Left forelimb (tissue), 1 donor: ENCODE results near the gene SUPT20H.
"Not testable (repeated sequence)": the region's sequence is repeated elsewhere in the genome, so short reads cannot be mapped to it uniquely, and the experiment has no call there.

Experiments
- DNase-seq: peaks from one replicate; pipeline ENCODE4 v3.0.0-alpha.2; 2018; ENCODE audit warnings: low spot score

The SUPT20H gene

DNA sequence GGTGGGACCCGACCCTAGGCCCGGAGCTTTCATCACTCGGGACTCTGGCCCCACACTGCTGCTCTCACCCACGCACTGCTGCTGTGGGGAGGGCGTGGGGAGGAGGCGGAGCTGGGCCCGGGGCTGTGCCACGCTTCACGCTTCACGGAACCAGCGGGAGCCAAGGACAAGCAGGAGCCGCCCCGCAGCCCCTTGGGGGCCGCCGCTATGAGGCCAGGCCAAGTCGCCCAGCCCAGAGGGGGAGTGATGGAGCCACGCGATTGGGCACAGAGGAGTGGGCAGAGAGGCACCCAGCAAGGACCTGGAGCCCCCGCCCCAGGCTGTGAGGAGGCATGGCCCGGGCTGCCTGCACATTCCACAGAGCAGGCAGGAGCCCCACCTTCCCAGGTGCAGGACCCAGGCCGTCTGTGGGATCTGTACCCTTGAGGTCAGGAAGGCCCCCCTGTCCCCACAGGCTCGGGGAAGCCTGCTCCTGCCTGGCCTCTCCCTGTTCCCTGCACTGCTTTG is 10.2 kb upstream of the SUPT20H start:
- DNase-seq = no peak

DNA sequence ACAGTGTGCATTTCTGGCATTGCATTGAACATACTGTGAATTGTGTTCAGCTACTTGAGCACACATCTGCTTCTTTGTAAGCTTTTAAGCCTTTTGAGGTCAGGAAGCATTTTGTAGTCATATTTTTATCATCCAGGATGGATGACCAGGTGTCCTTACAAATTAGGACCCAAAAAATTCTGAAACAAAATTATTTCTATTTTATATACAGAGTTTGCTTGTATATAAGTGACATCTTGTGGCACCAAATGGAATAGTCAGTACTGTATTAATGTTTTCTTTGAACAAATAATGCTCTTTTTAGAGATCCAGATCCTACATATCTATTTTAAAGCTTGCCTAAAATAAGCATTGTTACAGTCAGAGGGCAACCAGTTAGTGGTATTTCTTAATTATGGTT is 9.5 kb upstream of the SUPT20H start:
- no peak for DNase-seq

DNA sequence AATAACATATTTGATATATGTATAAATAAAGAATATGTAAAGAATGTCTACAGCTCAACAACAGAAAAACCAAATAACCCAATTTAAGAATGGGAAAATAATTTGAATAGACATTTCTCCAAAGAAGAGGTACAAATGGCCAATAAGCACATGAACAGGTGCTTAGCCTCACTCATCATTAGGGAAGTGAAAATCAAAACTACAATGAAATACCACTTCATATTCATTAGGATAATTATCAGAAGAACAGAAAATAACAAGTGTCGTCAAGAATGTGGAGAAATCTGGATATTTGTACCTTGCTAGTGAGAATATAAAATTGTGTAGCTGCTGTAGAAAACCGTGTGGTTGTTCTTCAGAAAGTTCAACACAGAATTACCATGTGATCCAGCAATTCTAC is 8.4 kb upstream of the SUPT20H start:
- no peak for DNase-seq

DNA sequence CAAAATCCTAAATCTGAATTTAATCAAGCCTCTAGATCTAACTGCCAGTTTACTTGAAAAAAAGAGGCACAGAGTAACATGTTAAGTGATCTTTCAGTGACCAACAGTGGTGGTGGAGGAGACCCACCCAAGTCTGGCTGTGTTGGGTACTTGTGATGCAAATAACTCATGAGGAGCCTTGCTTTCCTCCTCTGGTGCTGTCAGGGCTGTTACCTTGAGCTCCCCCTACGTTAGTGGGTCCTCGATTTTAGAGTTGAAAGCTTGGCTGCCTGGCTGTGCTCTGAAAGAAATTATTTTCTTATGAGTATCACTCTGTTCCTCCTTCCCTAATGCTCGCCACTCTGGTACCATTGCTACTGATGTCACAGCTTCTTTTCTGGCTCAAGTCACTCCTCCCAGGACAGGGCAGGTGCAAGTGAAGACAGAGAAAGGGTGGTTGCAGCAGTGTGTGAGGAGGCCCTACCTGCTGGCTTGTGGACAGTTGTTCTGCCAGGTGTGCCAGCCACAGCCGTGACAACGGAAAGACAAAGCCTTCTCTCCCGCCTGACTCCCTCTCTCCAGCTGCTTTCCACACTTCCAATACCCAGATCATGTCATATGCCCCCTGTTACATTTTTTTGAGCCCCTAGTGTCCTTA is 6.5 kb upstream of the SUPT20H start:
- no peak for DNase-seq

DNA sequence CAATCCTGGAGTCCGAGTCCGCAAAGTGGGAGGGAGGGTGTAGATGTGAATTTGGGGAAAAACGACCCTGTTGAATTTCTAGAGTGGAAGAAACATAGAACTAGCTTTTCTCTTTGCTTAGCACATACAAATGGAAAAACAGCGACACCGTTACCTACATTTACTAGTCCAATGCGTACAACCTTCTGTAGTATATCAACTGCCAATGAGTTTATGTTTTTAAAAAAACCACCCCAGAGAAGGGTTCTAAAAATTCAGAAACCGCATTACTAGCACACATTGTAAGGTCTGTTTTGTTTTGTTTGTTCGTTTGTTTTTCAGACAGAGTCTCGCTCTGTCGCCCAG is 332 bp upstream of the SUPT20H start:
- DNase-seq = no peak

DNA sequence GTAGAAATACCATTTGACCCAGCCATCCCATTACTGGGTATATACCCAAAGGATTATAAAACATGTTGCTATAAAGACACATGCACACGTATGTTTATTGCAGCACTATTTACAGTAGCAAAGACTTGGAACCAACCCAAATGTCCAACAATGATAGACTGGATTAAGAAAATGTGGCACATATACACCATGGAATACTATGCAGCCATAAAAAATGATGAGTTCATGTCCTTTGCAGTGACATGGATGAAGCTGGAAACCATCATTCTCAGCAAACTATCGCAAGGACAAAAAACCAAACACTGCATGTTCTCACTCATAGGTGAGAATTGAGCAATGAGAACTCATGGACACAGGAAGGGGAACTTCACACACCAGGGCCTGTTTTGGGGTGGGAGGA is 3.3 kb downstream of the SUPT20H start:
- DNase-seq = not testable (repeated sequence)

DNA sequence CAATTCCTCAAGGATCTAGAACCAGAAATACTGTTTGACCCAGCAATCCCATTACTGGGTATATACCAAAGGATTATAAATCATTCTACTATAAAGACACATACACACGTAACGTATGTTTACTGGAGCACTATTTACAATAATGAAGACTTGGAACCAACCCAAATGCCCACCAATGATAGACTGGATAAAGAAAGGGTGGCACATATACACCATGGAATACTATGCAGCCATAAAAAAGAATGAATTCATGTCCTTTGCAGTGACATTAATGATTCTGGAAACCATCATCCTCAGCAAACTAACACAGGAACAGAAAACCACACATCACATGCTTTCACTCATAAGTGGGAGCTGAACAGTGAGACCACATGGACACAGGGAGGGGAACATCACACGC is 6.4 kb downstream of the SUPT20H start:
- DNase-seq = not testable (repeated sequence)

DNA sequence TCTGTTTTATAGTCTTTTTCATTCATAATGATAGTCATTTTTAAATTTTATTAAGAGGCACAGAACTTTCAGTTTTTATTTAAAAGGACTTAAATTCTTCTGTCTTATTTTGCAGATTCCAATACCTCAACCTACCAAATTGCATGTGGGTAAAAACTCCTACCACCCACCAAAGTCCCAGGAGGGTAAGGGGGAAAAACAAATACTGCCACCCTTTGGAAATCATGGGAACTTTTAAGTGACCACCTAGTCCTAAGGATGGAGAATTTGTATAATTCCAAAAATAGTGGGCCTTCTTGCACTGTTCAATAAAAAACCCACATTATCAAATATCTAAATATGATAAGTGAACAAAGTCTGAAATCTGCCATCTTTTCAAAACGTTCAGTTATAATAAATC is 9.7 kb downstream of the SUPT20H start:
- DNase-seq = no peak

DNA sequence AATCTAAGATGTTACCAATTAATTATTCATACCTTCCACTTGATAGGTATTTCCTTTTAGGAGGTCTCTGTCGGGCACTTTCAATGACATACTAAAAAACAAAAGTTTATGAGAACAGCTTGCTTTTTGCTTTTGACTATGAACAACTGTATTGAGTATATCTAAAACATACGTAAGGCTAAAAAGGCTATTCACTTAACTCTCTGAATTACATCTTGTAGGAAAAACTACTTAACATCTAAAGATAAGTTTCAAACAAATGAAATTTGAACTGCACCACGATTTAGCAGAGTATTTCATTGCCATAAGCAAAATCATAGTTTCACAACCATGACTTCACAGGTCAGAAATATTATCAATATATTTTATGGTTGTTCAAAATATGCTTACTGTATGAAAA is 11.6 kb downstream of the SUPT20H start:
- no peak for DNase-seq

DNA sequence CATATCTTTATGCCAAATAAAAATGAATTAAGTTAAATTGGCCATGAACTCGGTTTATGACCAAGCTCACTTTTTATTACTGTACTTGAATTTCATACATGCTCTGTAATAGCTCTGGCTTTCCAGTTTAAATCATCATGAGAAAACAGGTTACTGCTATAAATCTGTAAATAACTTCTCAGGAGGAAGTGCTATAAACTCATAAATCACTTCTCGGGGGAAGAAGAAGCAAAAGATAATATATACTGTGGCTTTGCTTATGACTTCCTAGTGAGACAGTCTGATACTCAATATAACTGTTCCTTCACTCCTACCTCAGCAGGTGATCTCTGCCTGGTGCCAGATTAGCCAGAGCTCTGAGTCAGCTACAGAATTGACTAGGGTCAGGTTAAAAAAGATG is 12.5 kb downstream of the SUPT20H start:
- no peak for DNase-seq

DNA sequence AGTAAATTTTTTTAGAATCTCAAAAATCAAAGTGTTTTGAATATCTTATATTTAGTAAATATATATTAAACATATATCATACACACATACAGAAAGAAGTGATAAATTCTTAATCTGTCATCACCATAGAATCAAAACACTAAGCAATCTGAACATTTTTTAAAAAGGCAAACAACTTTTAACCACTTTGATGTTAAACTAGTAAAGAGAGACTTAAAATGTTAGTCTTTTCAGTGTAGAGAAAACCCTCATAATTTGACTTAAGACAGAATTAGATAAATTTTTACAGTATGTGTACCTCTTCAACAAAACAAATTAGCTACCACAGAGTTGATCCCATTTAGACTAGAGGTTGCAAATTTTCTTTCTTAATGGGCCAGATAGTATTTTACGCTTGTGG is 13.4 kb downstream of the SUPT20H start:
- no peak for DNase-seq

DNA sequence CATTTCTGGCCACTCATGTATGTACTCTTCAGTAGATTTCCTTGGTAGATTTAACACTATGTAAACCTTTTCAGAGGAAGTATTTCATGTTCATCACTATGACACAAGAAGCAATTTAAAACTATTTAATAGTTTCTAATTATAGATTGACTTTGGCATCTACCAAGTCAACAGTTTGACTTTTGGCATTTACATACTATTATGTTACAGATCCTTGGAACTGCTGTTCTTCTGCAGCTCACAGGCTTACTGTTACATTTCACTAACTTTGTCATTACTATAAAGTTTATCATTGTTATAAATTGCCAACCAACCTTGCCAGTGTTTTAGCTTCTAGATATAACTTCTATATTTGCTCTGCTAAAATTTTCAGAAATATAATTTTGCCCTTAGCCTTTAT is 18.7 kb downstream of the SUPT20H start:
- DNase-seq = no peak

DNA sequence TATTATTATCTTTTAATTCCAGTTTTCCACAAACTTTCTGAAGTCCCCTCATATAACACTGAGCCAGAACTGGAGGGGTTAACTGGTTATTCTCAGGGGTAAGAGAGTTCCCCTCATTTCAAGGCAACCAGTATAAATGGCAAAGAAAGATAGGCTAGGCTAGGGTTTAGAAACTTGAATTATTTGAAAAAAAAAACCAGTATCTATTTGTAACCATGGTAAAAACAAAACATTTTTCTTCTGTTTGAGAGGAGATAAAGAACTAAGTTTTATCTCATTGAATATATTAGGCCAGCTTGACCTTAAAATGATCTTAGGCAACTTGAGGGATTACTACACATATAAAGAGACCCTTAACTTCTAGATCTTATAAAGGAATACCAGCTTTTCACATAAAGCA is 19.6 kb downstream of the SUPT20H start:
- DNase-seq = no peak

DNA sequence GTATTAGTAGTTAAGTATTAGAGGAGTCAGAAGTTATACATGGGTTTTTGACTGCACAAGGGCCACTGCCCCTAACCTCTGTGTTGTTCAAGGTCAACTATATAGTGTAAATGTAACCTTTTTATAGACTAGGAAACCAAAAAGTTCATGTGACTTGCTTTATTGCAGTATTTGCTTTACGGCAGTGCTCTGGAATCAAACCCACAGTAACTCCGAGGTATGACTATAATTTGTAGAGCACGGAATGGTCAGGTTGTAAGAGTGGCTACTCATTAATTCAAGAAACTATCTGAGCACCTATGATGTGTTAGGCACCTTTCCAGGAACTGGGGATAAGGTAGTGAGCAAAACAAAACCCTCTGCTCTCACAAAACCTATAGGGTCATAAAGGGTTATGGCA is 22.2 kb downstream of the SUPT20H start:
- no peak for DNase-seq

DNA sequence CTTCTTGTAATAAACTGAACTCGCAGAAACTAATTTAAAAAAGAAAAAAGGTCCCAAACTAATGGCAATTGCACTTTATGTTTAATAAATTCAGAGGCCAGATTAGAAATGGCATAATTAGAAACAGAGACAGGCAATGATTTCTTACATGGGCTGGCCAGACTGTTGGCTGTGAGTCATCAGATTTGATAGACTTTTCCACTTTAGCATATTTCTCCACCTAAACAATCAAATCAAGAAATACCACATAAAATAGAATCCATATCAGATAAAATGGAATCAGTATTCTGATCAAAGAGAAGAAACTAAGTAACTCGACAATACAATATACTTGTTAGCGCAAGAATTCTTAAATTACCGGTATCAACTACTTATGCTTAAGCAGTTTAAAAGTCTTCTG is 29.9 kb downstream of the SUPT20H start:
- no peak for DNase-seq

DNA sequence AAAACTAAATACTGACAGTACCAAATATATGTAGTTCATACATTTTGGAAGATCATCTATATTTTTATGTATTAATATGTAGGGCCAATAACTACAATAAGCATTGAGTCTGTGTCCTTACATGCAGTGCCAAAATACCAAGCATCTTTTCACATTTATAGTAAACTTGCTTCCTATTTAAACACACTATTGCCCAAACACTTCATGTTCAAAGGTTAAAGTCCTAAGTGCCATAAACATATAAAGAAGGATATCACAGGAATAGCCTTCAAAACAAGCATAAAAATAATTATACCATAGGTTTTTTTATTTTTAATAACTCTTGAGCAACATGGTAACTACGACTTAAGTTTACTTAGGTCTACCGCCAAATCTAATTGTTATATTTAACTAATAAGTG is 31.8 kb downstream of the SUPT20H start:
- no peak for DNase-seq

DNA sequence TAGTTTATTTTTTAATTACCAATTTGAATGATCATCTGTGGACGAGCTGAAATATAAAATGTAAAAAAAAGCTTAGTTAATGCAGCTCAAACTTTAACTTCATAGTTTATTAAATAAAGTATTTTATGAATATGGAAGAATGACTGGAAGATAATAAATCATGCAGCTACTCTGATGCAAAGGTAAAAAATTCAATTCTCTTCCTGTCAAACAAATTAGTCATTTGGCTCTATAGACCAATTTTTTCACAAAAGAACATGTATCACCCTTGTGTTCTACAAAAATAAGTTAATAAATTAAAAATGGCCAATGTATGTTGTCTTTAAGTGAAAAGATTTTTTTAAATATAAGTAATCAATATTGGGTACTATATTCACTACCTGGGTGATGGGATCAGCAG is 32.7 kb downstream of the SUPT20H start:
- no peak for DNase-seq

DNA sequence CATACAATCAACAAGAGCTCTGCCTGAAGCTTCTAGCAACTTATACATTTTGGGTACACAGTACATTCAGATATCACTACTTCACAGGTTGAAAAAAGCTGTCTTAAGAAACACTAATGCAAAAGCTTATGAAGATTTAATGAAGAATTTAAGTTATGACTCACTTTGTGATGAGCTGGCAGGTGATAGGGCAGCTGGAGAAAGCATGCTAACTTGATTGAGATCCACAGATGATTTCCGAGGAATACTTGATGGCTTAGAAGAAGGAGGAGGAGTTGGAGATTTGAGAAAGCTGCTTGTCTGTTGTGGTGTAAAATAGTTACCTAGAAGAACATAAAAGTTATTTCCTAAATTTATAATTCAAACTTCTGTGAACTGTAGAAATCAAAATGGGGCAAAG is 35.6 kb downstream of the SUPT20H start:
- no peak for DNase-seq

DNA sequence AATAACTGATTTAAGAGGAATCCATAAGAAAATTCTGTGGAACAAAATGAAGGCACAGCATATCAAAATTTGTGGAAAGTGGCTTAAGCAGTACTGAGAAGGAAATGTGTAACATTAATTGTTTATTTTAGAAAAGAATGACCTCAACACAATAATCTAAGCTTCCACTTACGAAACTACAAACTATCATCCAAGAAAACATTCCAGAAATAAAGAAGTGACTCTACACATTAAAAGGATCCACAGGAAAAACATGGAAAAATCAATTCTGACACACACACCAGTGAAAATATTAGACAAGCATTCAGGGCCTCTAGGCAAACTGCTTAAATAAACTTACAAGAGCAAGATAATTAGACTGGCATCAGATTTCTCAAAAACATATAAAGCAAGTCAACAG is 44.9 kb downstream of the SUPT20H start:
- no peak for DNase-seq

DNA sequence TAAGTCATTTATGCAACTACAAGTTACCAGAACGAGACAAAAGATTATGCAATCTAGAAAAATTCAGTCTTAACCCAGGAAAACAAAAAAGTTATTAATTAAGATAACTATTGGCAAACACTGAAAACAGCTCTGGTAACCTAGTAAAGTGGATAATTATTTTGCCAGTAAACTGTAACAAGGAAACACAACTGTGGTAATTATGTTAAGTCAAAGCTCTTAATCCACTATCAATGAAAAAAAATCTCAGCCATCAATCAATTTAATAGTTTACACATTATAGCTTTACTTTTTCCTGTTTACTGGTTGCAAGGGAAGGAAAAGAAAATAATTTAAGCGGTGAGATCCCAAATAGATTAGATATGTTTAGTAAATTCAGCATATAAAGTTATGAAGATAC is 47.7 kb downstream of the SUPT20H start:
- no peak for DNase-seq

DNA sequence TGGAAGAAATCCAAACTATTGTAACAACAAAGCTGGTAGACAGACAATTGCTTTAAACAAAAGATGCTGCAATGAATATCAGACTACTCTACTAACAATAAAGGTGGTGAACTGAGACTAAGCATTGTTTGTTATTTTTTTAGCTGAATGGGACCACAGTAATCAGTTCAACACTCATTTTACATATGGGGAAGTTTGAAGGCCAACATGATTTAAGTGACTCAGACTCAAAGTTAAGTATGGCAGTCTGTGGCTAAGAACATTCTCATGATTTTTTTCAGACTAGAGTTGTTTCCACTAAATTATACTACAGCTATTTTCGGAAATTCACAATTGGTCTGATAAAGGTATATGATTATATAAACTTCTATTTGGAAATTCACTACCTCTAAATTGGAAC is 48.5 kb downstream of the SUPT20H start:
- no peak for DNase-seq

DNA sequence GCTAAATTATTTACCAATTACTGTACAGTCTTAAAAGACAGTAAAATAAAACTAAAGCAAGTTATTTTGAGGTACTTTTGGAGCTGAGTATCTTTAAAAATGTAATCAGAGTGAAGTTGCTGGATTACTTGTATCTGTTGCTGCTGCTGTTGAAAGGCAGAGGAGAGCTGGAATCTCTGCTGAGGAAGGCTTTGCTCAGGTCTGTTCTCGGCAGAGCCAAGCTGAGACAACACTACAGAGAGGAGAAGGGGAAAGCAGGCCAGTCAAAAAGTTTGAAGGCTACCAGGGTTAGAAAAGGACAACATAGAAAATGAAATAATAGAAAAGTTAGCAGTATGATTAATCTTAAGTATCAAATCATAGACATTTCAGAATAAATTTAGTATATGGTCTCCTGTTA is 49.1 kb downstream of the SUPT20H start:
- no peak for DNase-seq

DNA sequence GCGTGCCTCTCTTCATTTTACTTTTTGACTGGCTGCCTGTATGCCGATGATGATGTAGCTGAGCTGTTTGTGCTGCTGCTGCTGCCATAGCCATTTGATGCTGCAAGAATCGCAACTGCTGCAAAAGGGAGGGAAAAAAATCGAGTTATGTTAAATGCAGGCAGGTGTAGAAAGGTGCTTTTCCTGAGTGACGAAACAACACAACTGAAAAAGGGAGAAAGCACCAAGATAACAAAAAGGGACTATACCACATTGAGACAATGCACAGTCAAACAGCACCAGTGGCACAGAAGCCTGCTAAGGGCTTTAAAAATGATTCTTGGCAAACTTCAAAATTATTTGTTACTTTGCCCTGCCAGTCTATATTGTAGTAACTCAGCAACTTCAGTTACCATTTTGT is 49.8 kb downstream of the SUPT20H start:
- DNase-seq = no peak

DNA sequence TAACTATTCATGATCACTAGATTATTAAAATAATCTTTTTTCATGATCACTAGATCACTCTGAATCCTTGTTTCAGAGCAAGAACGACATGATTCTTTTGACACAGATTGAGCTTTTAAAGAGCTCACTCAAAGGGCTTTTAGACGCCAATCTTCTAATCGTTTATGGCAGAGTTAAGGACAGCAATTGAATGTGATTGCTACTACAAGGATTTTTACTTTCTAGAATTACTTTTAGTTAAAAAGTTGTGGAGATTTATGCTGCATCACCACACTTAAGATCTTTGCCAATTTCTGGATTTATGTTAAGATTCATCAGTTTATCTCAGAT is 57.6 kb downstream of the SUPT20H start:
- DNase-seq = no peak
